GM20431 (cell line): ENCODE data around the gene MARCHF2.

ENCODE experiments used
- in situ Hi-C: fragments of 300-500 bp; cut with MseI, MboI; formaldehyde crosslinking; loops from one replicate; pipeline ENCODE4 v1.15.0; 2020; ENCODE audit warnings: low sequenced_read_pairs; ENCODE audit not compliant: unreplicated experiment

Gene MARCHF2

GRCh38 chr19:8451377-8451776 lies 38.3 kb downstream of the MARCHF2 start:
- in situ Hi-C loops: no loop called here

DNA sequence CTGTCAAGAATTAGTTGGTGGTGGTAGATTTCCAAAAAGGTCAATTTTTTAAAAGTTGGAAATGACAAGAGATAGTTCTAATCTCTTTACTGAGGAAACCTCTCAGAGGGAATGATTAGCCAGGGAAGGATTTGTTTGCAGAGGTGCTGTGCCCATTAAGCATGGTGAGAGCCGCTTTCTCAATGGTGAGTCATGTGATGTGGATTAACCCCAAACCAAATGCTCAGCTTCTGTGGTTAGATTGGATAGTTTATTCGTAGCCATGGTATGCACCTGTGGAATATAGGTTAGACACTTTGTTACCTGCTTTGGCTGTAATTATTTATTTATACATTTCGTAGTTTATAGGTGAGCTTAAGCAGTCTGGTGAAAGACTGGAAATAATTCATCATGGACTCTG lies 38.8 kb downstream of the MARCHF2 start:
- in situ Hi-C loops: no loop called here

DNA sequence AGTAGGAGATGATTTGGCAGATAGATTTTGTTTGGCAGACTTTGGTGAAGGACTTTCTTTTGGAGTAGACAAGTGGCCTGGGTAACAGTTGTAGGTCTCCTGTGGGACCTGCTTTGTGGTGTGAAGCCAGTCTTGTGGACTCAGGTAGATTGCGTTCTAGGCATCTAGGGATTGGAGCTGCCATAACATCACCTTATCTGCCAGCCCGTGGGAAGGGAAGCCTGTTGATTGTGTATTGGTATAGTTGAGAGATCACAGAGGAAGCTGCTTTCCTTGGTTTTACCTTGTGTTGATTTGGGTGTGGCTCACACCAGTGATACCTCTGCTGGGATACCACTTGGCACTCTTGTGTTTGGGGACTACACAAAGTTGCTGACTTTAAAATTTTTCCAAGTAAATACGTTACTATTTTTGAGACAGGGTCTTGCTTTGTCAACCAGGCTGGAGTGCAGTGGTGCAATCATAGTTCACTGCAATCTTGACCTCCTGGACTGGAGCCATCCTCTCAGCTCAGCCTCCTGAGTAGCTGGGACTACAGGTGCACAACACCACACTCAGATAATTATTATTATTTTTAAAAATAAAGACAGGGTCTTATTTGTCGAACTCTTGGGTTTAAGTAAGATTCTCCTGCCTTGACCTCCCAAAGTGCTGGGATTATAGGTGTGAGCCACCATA lies 39.5 kb downstream of the MARCHF2 start:
- in situ Hi-C loops: no loop called here

- in situ Hi-C loops: no loop called here
These were observed 40.5 kb downstream of the MARCHF2 start for GRCh38 chr19:8453616-8454015.

GRCh38 chr19:8454218-8454617 lies 41.1 kb downstream of the MARCHF2 start:
- in situ Hi-C loops: no loop called here

GRCh38 chr19:8455018-8455417 lies 41.9 kb downstream of the MARCHF2 start:
- in situ Hi-C loops: no loop called here

DNA sequence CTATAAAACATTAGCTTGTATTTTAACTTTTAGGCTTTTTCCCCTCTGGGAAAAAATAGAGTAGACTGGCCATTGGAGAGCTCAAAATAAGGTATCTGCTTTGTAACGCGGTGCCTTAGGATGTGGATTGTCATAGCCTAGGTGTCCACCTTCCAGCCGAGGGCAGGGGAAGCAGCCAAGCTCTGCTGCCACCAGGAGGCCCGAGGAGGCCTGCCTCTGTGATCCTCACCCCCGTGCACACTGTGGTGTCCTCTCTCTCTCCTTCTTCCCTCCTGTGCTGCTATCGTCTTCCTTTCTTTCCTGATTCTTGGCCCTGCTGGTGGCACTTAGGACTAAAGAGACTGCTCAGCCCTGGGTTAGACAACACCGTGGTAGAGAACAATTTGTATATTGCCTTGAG lies 43.0 kb downstream of the MARCHF2 start:
- in situ Hi-C loops: no loop called here

GRCh38 chr19:8457209-8457608 lies 44.1 kb downstream of the MARCHF2 start:
- in situ Hi-C loops: no loop called here

- in situ Hi-C loops: no loop called here
These were observed 44.7 kb downstream of the MARCHF2 start for GRCh38 chr19:8457827-8458226.

GRCh38 chr19:8458380-8458779 lies 45.3 kb downstream of the MARCHF2 start:
- in situ Hi-C loops: no loop called here

DNA sequence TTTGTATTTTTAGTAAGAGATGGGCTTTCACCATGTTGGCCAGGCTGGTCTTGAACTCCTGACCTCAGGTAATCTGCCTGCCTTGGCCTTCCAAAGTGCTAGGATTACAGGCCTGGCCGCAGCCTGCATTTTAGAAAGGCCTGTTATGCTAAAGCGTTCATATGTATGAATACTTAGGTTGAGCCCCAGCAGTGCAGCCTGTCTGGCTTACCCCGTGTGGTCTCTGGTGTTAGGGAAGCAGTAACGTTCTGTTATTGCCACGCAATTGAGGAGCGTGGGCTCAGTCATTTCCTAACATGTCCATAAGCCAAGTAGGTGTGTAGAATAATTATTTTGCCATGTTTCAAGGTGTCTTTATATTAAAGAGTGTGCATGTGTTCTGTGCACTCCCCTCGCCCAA lies 46.0 kb downstream of the MARCHF2 start:
- in situ Hi-C loops: no loop called here

DNA sequence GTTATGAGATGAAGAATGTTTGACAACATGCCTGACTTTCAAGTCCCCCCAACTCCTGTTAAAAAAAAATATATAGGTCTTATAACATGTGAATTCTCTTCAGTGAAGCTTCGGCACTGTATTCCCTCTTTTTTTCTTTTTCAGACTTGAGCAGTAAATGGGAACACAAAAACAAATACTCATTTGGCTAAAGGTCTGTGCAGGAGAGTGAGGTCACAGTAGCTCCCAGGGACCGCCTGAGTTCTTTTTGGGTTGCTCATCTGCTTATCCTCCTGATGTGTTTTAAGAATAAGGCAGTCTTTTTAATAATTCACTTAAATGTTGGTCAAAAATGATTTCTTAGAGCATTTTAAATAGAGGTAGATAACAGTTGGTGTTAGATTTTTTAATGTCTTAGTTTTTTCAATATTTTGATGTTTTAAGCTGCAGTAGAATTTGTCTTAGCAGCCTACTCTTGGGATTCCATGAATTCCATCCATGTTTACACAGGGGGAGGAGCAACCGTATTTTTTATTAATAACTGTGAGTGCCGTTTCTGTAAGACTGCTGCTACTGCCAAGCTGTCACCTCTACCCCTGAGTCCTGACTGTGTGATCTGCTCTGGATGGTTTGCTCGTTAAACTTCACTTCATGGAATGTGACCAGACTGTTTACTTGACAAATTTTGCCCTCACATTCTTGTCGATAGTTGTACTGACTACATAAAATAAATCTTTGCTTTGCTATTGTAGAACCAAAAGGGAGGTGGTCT lies 46.6 kb downstream of the MARCHF2 start:
- in situ Hi-C loops: no loop called here

DNA sequence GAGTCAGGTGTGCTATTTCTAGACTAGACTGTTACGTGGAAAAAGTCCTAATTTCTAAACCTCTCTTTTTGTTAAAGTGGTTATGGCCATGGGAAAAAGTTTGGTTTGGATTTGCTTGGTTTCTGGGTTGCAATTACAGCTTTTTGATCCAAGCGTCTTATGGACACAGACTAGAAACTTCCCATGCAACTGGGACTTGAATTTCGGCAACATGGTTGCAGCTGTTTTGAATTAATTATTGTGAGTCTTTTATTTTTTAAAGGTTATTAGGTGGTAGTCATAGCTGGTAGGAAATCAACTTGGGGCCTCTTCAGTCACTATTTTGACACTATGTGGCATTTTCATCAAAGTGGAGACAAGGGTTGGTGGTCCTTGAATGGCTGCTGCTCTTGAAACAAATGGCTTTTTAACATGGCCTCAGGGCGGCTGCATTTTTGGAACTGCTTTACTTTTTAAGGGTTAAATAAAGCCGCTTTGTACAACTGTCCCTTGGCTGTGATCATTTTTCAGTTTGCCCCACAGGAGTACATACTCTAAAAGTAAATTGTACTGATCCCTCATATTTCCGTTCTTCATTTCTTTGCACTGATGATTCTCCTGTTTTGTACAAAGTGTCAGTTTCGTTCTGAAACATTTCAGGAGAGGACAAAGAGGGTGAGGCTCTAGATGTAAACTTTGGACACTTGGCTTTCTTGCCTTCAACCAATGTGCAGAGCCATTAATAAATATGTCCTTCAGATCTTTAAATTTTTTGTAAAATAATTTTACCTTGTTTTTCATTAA lies 47.6 kb downstream of the MARCHF2 start:
- in situ Hi-C loops: no loop called here

GRCh38 chr19:8461376-8461775 lies 48.3 kb downstream of the MARCHF2 start:
- in situ Hi-C loops: no loop called here

DNA sequence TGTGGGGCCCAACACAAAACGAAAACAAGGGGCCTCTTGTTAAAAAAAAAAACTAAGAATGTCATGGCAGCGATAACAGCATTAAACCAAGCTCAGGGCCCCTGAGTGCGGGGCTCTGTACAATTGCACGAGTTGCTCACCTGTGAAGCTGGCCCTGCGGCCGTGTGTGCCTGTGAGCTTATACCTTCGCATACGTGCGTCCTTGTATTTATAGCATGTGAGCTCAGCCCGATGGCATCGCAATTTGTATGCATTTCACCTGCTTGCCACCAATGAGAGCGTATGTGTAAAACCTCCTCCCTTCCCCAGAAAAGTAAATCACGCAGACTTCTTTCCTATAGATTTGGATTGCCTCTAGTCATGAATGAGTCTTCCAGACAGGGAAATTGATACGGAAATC lies 48.8 kb downstream of the MARCHF2 start:
- in situ Hi-C loops: no loop called here

DNA sequence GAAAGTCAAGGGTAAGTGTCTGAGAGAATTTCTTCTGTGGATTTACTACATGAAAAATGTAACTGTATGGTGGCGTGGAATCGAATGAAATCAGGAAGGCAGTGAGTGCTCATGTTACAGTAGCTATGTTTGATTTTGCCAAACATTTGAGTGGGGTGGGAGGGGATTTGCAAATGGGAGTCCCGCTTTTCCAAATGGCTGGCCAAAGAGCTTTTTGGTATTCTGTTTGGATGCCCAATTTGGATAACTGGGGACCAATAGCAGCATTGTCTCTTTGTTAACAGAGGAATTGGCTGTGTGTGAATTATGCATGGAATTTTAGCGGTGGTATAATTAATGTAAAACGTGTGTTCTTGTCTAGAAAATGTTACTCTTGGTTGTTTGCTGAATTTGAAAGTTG lies 49.5 kb downstream of the MARCHF2 start:
- in situ Hi-C loops: no loop called here

- in situ Hi-C loops: no loop called here
These were observed 50.3 kb downstream of the MARCHF2 start for GRCh38 chr19:8463365-8463764.

GRCh38 chr19:8466018-8466417 lies 52.9 kb downstream of the MARCHF2 start:
- in situ Hi-C loops: no loop called here

DNA sequence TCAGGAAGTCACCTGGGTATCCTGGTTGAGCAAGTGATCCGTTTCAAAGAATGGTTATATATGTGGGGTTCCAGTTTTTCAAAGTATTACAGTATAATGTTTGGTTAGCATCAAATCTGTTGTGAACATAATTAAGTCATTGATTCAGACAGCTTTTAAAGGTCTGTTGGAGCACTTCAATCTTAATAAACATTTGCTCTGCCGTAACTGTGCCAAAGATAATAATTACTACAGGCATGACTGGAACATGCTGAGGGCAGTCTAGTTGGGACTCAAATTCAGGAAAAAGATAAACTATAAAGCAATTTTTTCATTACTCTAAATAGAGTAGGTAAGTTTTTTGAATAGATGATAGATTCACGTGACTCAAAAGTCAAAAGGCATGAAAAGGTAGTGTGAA lies 55.0 kb downstream of the MARCHF2 start:
- in situ Hi-C loops: no loop called here

DNA sequence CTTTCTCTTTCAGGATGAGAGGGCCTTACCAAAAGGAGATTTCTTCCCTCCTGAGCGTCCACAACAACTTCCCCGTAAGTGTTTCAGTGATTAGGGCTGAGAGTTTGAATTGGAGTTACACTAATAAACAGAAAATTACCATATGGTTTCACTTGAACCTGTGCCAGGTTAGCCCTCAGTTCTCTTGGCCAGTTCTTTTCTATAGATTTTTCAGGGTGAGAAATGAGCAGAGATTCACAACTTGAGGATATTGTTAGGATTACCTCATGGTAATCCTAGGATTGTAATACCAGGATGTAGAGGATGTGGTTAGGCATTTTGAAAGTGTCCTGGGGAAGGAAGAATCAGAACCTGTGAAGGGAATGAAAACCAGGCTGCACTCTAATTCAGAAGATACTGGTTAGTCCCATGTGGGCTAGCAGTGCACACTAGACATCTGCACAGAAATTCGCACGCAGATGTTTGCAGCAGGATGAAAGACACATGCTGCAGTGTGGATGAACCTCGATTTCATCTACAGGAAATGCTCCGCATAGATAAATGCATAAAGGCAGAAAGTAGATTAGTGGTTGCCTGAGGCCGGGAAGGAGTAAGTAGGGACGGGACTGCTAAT lies 55.8 kb downstream of the MARCHF2 start:
- in situ Hi-C loops: no loop called here
